ENCODE data around the gene GAREM1.

DNA sequence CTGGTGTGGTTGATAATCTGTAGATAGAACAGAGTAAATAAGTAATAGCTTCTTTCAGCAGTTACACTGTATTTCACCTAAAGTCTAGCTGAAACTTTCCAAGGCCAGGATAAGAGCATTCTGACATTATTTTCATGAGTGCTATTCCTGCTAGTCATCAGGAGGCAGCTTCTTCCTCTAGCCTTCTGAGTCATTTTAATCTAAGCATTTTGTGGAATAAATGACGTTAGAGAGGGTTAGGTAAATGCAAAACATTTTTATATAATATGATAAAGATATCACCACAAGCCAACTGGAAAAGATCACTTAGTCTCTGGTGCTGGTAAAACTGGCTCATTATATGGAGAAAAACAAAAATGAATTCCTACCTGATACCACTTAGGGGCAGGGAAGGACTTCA is 142.3 kb downstream of the GAREM1 start:
- TF ChIP-seq CTCF (conservative IDR thresholded peaks at IDR 0.05; ENCODE audit: low read depth, low read length) (no peak), EZH2 (IDR thresholded peaks at IDR 0.05; ENCODE audit: low read length, unreplicated experiment) (no peak), EZH2phosphoT487 (IDR thresholded peaks at IDR 0.05; ENCODE audit: borderline replicate concordance, low read length) (no peak)
